OCI-LY3 (cell line): ENCODE measurements around the gene NPNT.
"Not testable (repeated sequence)": the region's sequence is repeated elsewhere in the genome, so short reads cannot be mapped to it uniquely, and the experiment has no call there.

ENCODE experiments used
- H2AFZ ChIP-seq: fragments of 200-600, 300-600 bp; shearing (Covaris generic); 2 replicates; pipeline ENCODE4 v1.6.0; 2014; ENCODE audit warnings: antibody characterized with exemption, low read depth, low read length
- H3K27ac ChIP-seq: fragments of 200-600, 300-600 bp; sonication (generic); 2 replicates; pipeline ENCODE4 v1.5.1; 2014; ENCODE audit warnings: mild to moderate bottlenecking, low read length, moderate library complexity, mixed read lengths
- H3K27me3 ChIP-seq: fragments of 200-600, 300-600 bp; sonication (generic); 2 replicates; pipeline ENCODE4 v1.6.1; 2014; ENCODE audit warnings: low read depth, low read length, mixed read lengths
- H3K36me3 ChIP-seq: fragments of 200-600, 300-600 bp; sonication (generic); replicated peaks from 2 replicates; pipeline ENCODE3; 2014; ENCODE audit warnings: low read depth, low read length, mixed read lengths
- H3K4me1 ChIP-seq: fragments of 300-600, 200-600 bp; sonication (generic); 2 replicates; pipeline ENCODE4 v1.6.1; 2014; ENCODE audit warnings: low read length, mixed read lengths
- H3K4me2 ChIP-seq: fragments of 200-600, 300-600 bp; sonication (generic); 2 replicates; pipeline ENCODE4 v1.6.1; 2014; ENCODE audit warnings: low read length, mixed read lengths
- H3K4me3 ChIP-seq: fragments of 300-600, 200-600 bp; sonication (generic); 2 replicates; pipeline ENCODE4 v1.5.1; 2014; ENCODE audit warnings: antibody characterized with exemption, mild to moderate bottlenecking, low read length, moderate library complexity
- H3K79me2 ChIP-seq: fragments of 300-600, 200-600 bp; shearing (Covaris generic); 2 replicates; pipeline ENCODE4 v1.6.1; 2014; ENCODE audit warnings: mild to moderate bottlenecking, low read length, mixed read lengths
- H3K9ac ChIP-seq: fragments of 300-600, 200-600 bp; shearing (Covaris generic); 2 replicates; pipeline ENCODE4 v1.6.0; 2014; ENCODE audit warnings: mild to moderate bottlenecking, low read length, moderate library complexity
- H3K9me3 ChIP-seq: fragments of 200-600, 300-600 bp; shearing (Covaris generic); 2 replicates; pipeline ENCODE4 v1.6.1; 2014; ENCODE audit warnings: low read length, mixed read lengths; ENCODE audit not compliant: insufficient read depth
- H4K20me1 ChIP-seq: fragments of 200-600, 300-600 bp; sonication (generic); 2 replicates; pipeline ENCODE4 v1.6.1; 2016; ENCODE audit warnings: low read length, mixed read lengths; ENCODE audit not compliant: insufficient read depth
- EZH2phosphoT487 ChIP-seq: fragments of 200-600 bp; shearing (Covaris generic); IDR thresholded peaks from 2 replicates; pipeline ENCODE4 v1.6.1; 2018; ENCODE audit warnings: antibody characterized with exemption, mixed run types, low read depth
- TF ChIP-seq, protein P1 (sequence below): fragments of 200-600, 300-600 bp; sonication (generic); IDR thresholded peaks from 2 replicates; pipeline ENCODE4 v1.5.1; 2014; ENCODE audit warnings: antibody characterized with exemption, low read length, low read depth

NPNT gene, protein sequence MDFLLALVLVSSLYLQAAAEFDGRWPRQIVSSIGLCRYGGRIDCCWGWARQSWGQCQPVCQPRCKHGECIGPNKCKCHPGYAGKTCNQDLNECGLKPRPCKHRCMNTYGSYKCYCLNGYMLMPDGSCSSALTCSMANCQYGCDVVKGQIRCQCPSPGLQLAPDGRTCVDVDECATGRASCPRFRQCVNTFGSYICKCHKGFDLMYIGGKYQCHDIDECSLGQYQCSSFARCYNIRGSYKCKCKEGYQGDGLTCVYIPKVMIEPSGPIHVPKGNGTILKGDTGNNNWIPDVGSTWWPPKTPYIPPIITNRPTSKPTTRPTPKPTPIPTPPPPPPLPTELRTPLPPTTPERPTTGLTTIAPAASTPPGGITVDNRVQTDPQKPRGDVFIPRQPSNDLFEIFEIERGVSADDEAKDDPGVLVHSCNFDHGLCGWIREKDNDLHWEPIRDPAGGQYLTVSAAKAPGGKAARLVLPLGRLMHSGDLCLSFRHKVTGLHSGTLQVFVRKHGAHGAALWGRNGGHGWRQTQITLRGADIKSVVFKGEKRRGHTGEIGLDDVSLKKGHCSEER

DNA sequence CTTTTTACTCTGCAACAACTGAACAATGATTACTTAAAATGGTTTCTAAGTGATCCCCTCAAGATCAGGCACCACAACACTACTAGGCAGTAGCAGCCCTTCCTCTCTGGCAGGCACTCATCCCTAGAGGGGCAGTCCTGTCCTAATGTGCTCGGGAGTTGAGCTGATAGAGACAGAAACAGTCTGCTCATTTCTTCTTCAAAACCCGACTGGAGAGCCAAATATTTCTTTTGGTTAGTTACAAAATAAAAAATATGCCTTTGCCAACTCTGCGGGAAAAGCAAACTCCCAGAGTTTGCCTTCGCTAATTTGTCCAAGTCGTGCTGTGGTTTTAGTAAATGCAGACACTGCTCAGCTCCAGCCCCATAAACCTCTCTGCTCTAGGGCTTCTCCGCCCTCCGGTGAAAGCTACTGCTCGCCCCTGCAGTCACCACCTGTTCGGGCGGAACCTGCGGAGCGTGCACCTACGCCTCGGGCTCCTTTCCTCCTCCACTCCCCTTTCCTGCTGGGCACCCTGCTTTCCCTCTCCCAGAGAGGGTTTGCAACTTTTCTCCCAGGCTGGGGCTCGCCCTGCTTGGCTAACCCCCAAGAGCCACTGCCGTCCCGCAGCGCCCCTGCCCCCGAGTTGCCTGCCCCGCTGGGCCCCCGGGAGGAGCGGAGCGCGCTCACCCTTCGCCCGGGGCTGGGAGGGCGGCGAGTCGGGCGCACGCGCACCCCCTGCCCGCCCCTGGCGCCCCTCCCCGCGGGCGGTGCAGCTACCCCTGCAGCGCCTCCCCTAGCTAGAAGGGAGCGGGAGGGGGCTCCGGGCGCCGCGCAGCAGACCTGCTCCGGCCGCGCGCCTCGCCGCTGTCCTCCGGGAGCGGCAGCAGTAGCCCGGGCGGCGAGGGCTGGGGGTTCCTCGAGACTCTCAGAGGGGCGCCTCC lies at the start of gene NPNT:
Gene NPNT, plus strand, starts transcription at position 812 of the 923 bp plus-strand sequence. CDS start 182 bp downstream, outside the sequence.
- Histone ChIP-seq H3K4me1 (0 out of 2 replicates have a peak, but pooled peaks cover 3% of the 10 kb centered on the region), H3K9ac (no peak within 1 kb of the TSS), H3K4me3 (peak within 1 kb of the TSS; percentile 77), H3K36me3 (no peaks in the 10 kb centered on the region), H3K79me2 (no peaks in the 10 kb centered on the region), H2AFZ (peak within 1 kb of the TSS; percentile 72; the same call in 1 of the 2 replicates), H3K4me2 (peak within 1 kb of the TSS; percentile 79), H3K27ac (no peak within 1 kb of the TSS), H4K20me1 (no peaks in the 10 kb centered on the region), H3K27me3 (peaks cover 13% of the 10 kb centered on the region; the same call in 1 of the 2 replicates), H3K9me3 (no peaks in the 10 kb centered on the region)
- no peak for TF ChIP-seq EZH2phosphoT487
- TF ChIP-seq, protein P1, sequence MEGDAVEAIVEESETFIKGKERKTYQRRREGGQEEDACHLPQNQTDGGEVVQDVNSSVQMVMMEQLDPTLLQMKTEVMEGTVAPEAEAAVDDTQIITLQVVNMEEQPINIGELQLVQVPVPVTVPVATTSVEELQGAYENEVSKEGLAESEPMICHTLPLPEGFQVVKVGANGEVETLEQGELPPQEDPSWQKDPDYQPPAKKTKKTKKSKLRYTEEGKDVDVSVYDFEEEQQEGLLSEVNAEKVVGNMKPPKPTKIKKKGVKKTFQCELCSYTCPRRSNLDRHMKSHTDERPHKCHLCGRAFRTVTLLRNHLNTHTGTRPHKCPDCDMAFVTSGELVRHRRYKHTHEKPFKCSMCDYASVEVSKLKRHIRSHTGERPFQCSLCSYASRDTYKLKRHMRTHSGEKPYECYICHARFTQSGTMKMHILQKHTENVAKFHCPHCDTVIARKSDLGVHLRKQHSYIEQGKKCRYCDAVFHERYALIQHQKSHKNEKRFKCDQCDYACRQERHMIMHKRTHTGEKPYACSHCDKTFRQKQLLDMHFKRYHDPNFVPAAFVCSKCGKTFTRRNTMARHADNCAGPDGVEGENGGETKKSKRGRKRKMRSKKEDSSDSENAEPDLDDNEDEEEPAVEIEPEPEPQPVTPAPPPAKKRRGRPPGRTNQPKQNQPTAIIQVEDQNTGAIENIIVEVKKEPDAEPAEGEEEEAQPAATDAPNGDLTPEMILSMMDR, result no peak

DNA sequence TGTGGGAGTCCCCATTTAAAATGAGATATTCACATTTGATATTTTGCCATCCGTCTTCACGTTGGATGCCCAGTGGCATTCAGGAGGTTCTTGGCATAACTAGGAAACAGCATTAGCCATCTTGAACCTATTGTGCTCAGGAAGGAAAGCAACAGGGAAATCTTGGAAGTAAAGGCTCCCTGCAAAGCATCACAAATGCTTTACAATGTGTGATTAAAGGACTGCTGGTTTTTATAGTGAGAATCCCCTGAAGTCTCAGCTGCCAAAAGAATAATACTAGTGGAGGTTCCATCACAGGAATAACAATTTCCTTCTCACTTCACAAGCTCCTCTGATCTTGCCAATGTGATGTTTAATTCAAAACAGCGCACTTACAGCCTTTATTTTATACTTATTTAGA lies 49.7 kb upstream of the NPNT start:
- Histone ChIP-seq H3K36me3 (peaks cover 16% of the 10 kb centered on the region), H3K27ac (no peak overlapping the region), H3K4me1 (no peaks in the 10 kb centered on the region), H4K20me1 (no peaks in the 10 kb centered on the region), H2AFZ (no peak overlapping the region), H3K27me3 (no peaks in the 10 kb centered on the region), H3K79me2 (no peaks in the 10 kb centered on the region), H3K4me2 (no peak overlapping the region), H3K4me3 (no peak overlapping the region), H3K9me3 (no peaks in the 10 kb centered on the region), H3K9ac (no peak overlapping the region)
- no peak for TF ChIP-seq EZH2phosphoT487
- TF ChIP-seq, protein P1, result no peak

DNA sequence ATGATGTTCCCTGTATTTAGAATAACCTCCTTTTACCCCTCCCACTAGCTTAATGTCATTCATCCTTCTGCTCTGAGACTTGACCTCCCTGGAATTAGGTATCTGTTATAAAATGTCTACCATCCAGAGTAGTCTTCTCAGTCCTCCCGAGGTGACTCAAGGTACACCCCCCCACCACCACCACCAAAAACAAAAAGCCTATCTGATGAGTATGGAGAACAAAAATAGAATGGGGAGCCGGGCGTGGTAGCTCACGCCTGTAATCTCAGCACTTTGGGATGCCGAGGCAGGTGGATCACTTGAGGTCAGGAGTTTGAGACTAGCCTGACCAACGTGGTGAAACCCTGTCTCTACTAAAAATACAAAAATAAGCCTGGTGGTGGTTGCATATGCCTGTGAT lies 46.9 kb upstream of the NPNT start:
- H3K9me3 ChIP-seq, H3K79me2 ChIP-seq, H3K27ac ChIP-seq, H3K4me1 ChIP-seq, H2AFZ ChIP-seq, H3K4me3 ChIP-seq, H4K20me1 ChIP-seq, H3K36me3 ChIP-seq, H3K9ac ChIP-seq, H3K27me3 ChIP-seq, H3K4me2 ChIP-seq: not testable (repeated sequence)

DNA sequence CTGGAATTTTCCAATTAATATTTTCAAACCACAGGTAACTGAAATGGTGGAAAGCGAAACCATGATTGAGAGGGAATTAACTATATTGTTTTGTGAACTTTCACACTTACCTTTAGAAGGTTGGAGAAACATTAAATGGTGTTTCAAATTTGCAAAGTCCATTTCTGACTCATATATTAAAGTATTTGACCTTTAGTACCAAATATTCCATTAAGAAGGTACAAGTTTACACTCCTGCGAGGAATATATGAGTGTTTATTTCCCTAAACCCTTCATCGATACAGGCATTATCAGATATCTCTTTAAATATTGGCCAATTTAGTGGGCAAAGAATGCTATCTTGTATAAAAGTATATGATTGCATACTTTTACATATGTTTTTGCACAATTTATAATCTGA lies 44.1 kb upstream of the NPNT start:
- TF ChIP-seq, protein P1, result no peak
- TF ChIP-seq EZH2phosphoT487, result no peak
- H3K36me3 ChIP-seq, result no peaks in the 10 kb centered on the region
- H3K27ac ChIP-seq, result no peak overlapping the region
- no peaks in the 10 kb centered on the region for H3K27me3 ChIP-seq
- no peak overlapping the region for H3K4me3 ChIP-seq
- H3K79me2 ChIP-seq, result no peaks in the 10 kb centered on the region
- no peaks in the 10 kb centered on the region for H3K9me3 ChIP-seq
- H3K4me1 ChIP-seq, result no peaks in the 10 kb centered on the region
- no peaks in the 10 kb centered on the region for H4K20me1 ChIP-seq
- H2AFZ ChIP-seq, result no peak overlapping the region
- no peak overlapping the region for H3K9ac ChIP-seq
- no peak overlapping the region for H3K4me2 ChIP-seq

DNA sequence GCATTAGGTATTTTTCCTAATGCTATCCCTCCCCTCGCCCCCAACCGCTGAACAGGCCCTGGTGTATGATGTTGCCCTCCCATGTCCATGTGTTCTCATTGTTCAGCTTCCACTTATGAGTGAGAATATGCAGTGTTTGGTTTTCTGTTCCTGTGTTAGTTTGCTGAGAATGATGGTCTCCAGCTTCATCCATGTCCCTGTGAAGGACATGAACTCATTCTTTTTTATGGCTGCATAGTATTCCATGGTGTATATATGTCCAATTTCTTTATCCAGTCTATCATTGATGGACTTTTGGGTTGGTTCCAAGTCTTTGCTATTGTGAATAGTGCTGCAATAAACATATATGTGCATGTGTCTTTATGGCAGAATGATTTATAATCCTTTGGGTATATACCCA lies 43.0 kb upstream of the NPNT start:
- not testable (repeated sequence) for H3K4me2 ChIP-seq, H4K20me1 ChIP-seq, H3K9ac ChIP-seq, H2AFZ ChIP-seq, H3K4me1 ChIP-seq, H3K27ac ChIP-seq, H3K36me3 ChIP-seq, H3K79me2 ChIP-seq, H3K27me3 ChIP-seq, H3K9me3 ChIP-seq, H3K4me3 ChIP-seq
